ENCODE results near the gene TESK1. TPM values are rescaled to one million over a fixed set of nuclear protein-coding genes. Genes with fewer than 3 reads are reported as not detected.
A peak's percentile ranks its signal among the peaks of the same experiment; 100 is the strongest.

Gene TESK1
- total RNA-seq, 1 donor from 2014 or later, result 42.4 TPM

DNA sequence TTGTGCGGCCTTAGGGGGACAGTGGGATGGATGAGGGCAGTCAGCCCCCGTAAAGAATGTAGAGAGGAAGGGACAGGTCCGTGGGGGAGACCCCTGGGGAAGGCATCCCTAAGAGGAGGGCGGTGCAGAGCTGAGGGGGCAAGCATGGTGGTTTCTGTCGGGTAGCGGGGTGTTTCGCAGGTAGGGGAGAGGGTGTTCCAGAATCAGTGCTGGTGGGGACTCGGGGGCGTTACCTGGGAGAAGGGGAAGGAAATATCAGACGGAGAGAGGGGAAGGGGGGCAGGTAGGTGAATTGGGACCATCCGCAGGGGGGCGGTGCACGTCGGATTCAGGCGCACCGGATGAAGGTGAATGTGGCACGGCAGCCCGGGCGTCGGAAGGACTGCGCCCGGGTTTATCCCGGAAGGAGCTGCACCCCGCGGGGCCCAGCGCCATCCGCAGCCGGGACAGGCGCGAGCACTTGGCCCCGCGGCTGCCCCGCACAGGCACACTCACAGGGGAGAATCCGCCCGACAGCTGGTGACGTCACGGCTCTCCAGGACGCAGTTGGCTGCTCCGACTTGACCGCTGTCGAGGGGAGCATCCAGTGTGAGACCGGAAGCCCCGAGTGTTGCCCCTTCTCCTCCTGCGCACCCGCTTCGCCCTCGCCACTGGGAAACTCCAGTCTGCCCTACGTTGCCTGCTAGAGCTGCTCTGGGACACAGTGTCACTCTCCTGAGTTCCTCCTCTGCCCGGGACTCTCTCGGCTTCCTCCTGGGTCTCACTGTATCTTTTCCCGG, 11.8 kb downstream of the TESK1 start:
- TF ChIP-seq CTCF (conservative IDR thresholded peaks at IDR 0.05), result no peak
- Mint-ChIP-seq H3K4me3 (peak overlapping the region; percentile 83), H3K27ac (peak overlapping the region; percentile 65), H3K27me3 (peaks cover 76% of the 10 kb centered on the region), H3K36me3 (no peaks in the 10 kb centered on the region), H3K9me3 (no peaks in the 10 kb centered on the region), H3K4me1 (ENCODE audit: unreplicated experiment) (no peaks in the 10 kb centered on the region)
- DNase-seq (ENCODE audit: extremely low spot score, unreplicated experiment), result no peak

DNA sequence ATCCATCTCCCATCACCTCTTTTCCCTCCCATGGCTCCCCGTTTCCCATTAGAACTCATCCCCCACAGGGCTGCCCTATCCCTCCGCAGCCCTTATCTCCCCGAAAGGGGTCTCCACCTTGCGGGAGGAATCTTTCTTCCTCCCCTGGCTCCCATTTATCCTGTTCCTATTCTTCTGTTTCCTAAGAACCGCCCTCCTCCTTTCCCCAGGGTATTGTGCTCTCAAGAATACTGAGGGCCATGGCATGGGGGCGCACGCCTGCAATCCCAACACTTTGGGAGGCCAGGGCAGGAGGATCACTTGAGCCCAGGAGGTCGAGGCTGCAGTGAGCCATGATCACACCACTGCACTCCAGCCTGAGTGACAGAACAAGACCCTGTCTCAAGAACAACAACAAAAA, 12.5 kb downstream of the TESK1 start:
- Mint-ChIP-seq H3K9me3 (no peaks in the 10 kb centered on the region), H3K36me3 (no peaks in the 10 kb centered on the region), H3K27ac (peak overlapping the region; percentile 65), H3K27me3 (peaks cover 73% of the 10 kb centered on the region), H3K4me1 (ENCODE audit: unreplicated experiment) (no peaks in the 10 kb centered on the region), H3K4me3 (peak overlapping the region; percentile 83)
- no peak for TF ChIP-seq CTCF (conservative IDR thresholded peaks at IDR 0.05)
- DNase-seq (ENCODE audit: extremely low spot score, unreplicated experiment), result no peak

DNA sequence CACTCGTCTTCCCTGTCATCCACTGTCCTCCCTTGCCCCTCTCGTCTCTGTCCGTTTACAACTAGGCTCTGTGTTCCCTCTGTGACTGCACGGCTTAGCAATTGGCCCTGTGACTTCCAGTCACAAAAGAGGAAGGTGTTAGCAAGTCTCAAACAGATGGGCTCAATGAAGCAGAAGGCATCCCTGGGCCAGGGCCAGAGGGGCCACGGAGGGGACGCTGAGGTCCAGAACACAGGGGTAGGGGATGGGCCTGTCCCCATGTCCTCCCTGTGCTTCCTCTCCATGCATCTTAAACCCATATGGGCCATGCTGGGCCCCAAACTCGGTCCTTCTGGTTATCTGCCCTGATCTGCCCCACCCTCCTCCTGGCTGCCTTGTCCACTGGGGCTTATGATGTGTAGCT, 13.3 kb downstream of the TESK1 start, which contains the start of gene CD72:
Gene CD72 (minus strand): TSS at position 89 of the 403 bp plus-strand sequence. CDS start 110 bp downstream, outside the sequence.
- H3K36me3 Mint-ChIP-seq, result no peaks in the 10 kb centered on the region
- H3K4me1 Mint-ChIP-seq (ENCODE audit: unreplicated experiment), result no peaks in the 10 kb centered on the region
- H3K4me3 Mint-ChIP-seq, result peak within 1 kb of the TSS; percentile 83
- peak within 1 kb of the TSS; percentile 65 for H3K27ac Mint-ChIP-seq
- H3K27me3 Mint-ChIP-seq, result peaks cover 65% of the 10 kb centered on the region
- no peak for TF ChIP-seq CTCF (conservative IDR thresholded peaks at IDR 0.05)
- DNase-seq (ENCODE audit: extremely low spot score, unreplicated experiment), result no peak
- H3K9me3 Mint-ChIP-seq, result no peaks in the 10 kb centered on the region

- peaks cover 57% of the 10 kb centered on the region for H3K27me3 Mint-ChIP-seq
- no peak overlapping the region for H3K4me3 Mint-ChIP-seq
- no peaks in the 10 kb centered on the region for H3K4me1 Mint-ChIP-seq (ENCODE audit: unreplicated experiment)
- H3K27ac Mint-ChIP-seq, result no peak overlapping the region
- TF ChIP-seq CTCF (conservative IDR thresholded peaks at IDR 0.05), result no peak
- no peaks in the 10 kb centered on the region for H3K9me3 Mint-ChIP-seq
- DNase-seq (ENCODE audit: extremely low spot score, unreplicated experiment), result no peak
- no peaks in the 10 kb centered on the region for H3K36me3 Mint-ChIP-seq
Measured at GRCh38 chr9:35618854-35619799, 14.1 kb downstream of the TESK1 start.

DNA sequence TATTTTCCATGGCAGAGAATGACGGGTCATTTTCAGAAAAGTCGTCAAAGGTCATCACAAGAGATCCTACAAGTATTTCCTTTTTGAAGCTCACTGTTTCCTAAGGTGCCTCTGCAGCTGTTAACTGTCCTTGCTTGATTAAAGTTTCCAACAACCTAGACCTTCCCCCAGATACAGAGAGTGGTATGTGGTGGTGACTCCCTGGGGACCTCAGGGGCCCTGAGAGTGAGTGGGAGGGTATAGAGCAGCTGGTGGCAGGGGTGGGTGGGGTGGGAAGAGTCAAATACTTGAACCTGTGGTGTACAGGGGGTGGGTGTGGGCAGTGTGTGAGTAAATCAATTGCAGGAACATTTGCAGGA, 14.7 kb downstream of the TESK1 start:
- Mint-ChIP-seq H3K27me3 (peaks cover 51% of the 10 kb centered on the region), H3K4me3 (no peak overlapping the region), H3K4me1 (ENCODE audit: unreplicated experiment) (no peaks in the 10 kb centered on the region)

More for the DNA sequence above, 14.7 kb downstream of the TESK1 start:
- no peak for DNase-seq (ENCODE audit: extremely low spot score, unreplicated experiment)
- Mint-ChIP-seq H3K9me3 (no peaks in the 10 kb centered on the region), H3K36me3 (no peaks in the 10 kb centered on the region), H3K27ac (no peak overlapping the region)
- TF ChIP-seq CTCF (conservative IDR thresholded peaks at IDR 0.05), result no peak
